CD4-positive, alpha-beta memory T cell (primary cell): ENCODE measurements around the gene FAM168A. TPM values are rescaled to one million over a fixed set of nuclear protein-coding genes. Genes with fewer than 3 reads are reported as not detected.

ENCODE experiments used
- CTCF ChIA-PET: fragments of 350-600 bp; sonication (Branson Sonifier 250); formaldehyde crosslinking; loops from one replicate; lab custom pipeline; 2021; ENCODE audit warnings: inconsistent platforms; ENCODE audit not compliant: partially characterized antibody; lab: Charles Lee
- POLR2A ChIA-PET: fragments of 350-600 bp; sonication (Branson Sonifier 250); formaldehyde crosslinking; loops from one replicate; lab custom pipeline; 2021; ENCODE audit not compliant: partially characterized antibody; lab: Charles Lee
- DNase-seq, 5 donors: peaks; one replicate each; pipeline versions ENCODE4 v3.0.0 to v3.0.0-alpha.2; 2020 to 2022; ENCODE audit warnings: mixed read lengths in 1 of 5
- H3K27ac ChIP-seq: one replicate; pipeline ENCODE4 v1.7.0; 2013; ENCODE audit warnings: low read depth, low read length
- H3K27me3 ChIP-seq: 2 replicates; pipeline ENCODE4 v1.7.0; 2013; ENCODE audit warnings: mild to moderate bottlenecking, low read length, moderate library complexity; ENCODE audit not compliant: insufficient read depth
- H3K36me3 ChIP-seq: 2 replicates; pipeline ENCODE4 v1.7.0; 2013; ENCODE audit warnings: mild to moderate bottlenecking, low read length, moderate library complexity; ENCODE audit not compliant: insufficient read depth
- H3K4me1 ChIP-seq: 2 replicates; pipeline ENCODE4 v1.7.0; 2013; ENCODE audit warnings: mild to moderate bottlenecking, low read length, moderate library complexity; ENCODE audit not compliant: insufficient read depth
- H3K4me3 ChIP-seq, 2 donors: one replicate each; pipeline ENCODE4 v1.7.0; 2013; ENCODE audit warnings: low read length in 2 of 2, mild to moderate bottlenecking in 1 of 2
- H3K9me3 ChIP-seq, 2 donors: one replicate each; pipeline ENCODE4 v1.7.0; 2013; ENCODE audit warnings: low read length in 2 of 2, control low read depth in 1 of 2; ENCODE audit not compliant: control insufficient read depth in 1 of 2
- H3K27ac Mint-ChIP-seq, 7 donors: one replicate each; pipeline ENCODE4 v1.8.0; 2020 to 2021; ENCODE audit warnings: mixed read lengths in 7 of 7, mild to moderate bottlenecking in 6 of 7, inconsistent platforms in 3 of 7, moderate library complexity in 3 of 7
- H3K27me3 Mint-ChIP-seq, 2 donors: one replicate each; pipeline ENCODE4 v1.8.0; 2020 to 2021; ENCODE audit warnings: mixed read lengths in 2 of 2
- H3K36me3 Mint-ChIP-seq, 2 donors: one replicate each; pipeline ENCODE4 v1.8.0; 2020 to 2021; ENCODE audit warnings: mixed read lengths in 2 of 2, inconsistent platforms in 1 of 2, mild to moderate bottlenecking in 1 of 2
- H3K4me1 Mint-ChIP-seq, 4 donors: one replicate each; pipeline ENCODE4 v1.8.0; 2020 to 2021; ENCODE audit warnings: mixed read lengths in 4 of 4, mild to moderate bottlenecking in 1 of 4
- H3K4me3 Mint-ChIP-seq, 8 donors: one replicate each; pipeline ENCODE4 v1.8.0; 2020 to 2021; ENCODE audit warnings: mixed read lengths in 8 of 8, mild to moderate bottlenecking in 7 of 8, moderate library complexity in 6 of 8, inconsistent platforms in 3 of 8
- H3K9me3 Mint-ChIP-seq, 8 donors: one replicate each; pipeline ENCODE4 v1.8.0; 2020 to 2021; ENCODE audit warnings: mixed read lengths in 8 of 8, mild to moderate bottlenecking in 5 of 8, inconsistent platforms in 3 of 8, moderate library complexity in 1 of 8
- intact Hi-C: fragments of 100-400 bp; cut with micrococcal nuclease; formaldehyde crosslinking; loops from one replicate; pipeline ENCODE4 v1.15.1; 2023
- polyA plus RNA-seq, 2 donors: library from polyadenylated mRNA; unstranded; fragments of 300-500 nt; fragmentation: Illumina TruSeq; gene quantifications; one replicate each; pipeline ENCODE4 v1.2.3, GENCODE V29; 2021
- total RNA-seq, 2 experiments: library from RNA; stranded (reverse); gene quantifications; one replicate each; pipeline ENCODE4 v1.2.3, GENCODE V29; 2021

FAM168A gene
- total and polyA plus RNA-seq, 4 experiments from 2014 or later, result 0.61 to 22.7 (median 12.7) TPM

- no peaks in the 10 kb centered on the region for H3K9me3 ChIP-seq
- DNase-seq, result no peak
- POLR2A ChIA-PET, result no interaction called here
- intact Hi-C loops, result no loop called here
- no peaks in the 10 kb centered on the region for H3K9me3 Mint-ChIP-seq
- no peaks in the 10 kb centered on the region for H3K27me3 ChIP-seq
- H3K27ac ChIP-seq, result no peak overlapping the region
- H3K36me3 ChIP-seq, result peaks cover 3% of the 10 kb centered on the region
- peaks cover 6 to 16% of the 10 kb centered on the region in 2 donors for H3K36me3 Mint-ChIP-seq
- no peak overlapping the region for H3K4me3 Mint-ChIP-seq
- H3K27me3 Mint-ChIP-seq, result no peaks in the 10 kb centered on the region
- H3K4me1 ChIP-seq, result no peaks in the 10 kb centered on the region
- H3K4me3 ChIP-seq, result no peak overlapping the region
- H3K4me1 Mint-ChIP-seq, result peaks cover 0 to 12% (median under 1%) of the 10 kb centered on the region in 4 donors
- no peak overlapping the region for H3K27ac Mint-ChIP-seq
- CTCF ChIA-PET, result interaction anchor here (0.8 to 6.0 kb wide), 3 partner anchors 13 to 67 kb away, joined by 3 to 42 read pairs (median 4); no protein-coding TSS in a partner anchor
These were observed 196.5 kb downstream of the FAM168A start for GRCh38 chr11:73401217-73401923.

- Mint-ChIP-seq H3K27ac (peak overlapping the region in 5 of 7 donors; percentile 41 to 79 (median 52)), H3K4me1 (peaks cover 0 to 12% (median under 1%) of the 10 kb centered on the region in 4 donors), H3K36me3 (peaks cover 3 to 17% of the 10 kb centered on the region in 2 donors), H3K9me3 (no peaks in the 10 kb centered on the region), H3K27me3 (no peaks in the 10 kb centered on the region), H3K4me3 (no peak overlapping the region)
- Histone ChIP-seq H3K36me3 (no peaks in the 10 kb centered on the region), H3K4me3 (no peak overlapping the region), H3K4me1 (no peaks in the 10 kb centered on the region), H3K27me3 (no peaks in the 10 kb centered on the region), H3K27ac (no peak overlapping the region), H3K9me3 (no peaks in the 10 kb centered on the region)
- DNase-seq, result no peak
- POLR2A ChIA-PET, result no interaction called here
- CTCF ChIA-PET, result interaction anchor here (1.3 to 6.0 kb wide), 2 partner anchors 49 to 261 kb away, joined by 7 to 42 read pairs; no protein-coding TSS in a partner anchor
- intact Hi-C loops, result no loop called here
These were observed 197.6 kb downstream of the FAM168A start for GRCh38 chr11:73400293-73400692.

- no peak for DNase-seq
- H3K27me3 ChIP-seq, result no peaks in the 10 kb centered on the region
- ChIA-PET POLR2A (no interaction called here), CTCF (interaction anchor here (1.2 to 6.0 kb wide), 4 partner anchors 48 to 261 kb away, joined by 3 to 42 read pairs (median 5); no protein-coding TSS in a partner anchor)
- H3K36me3 ChIP-seq, result no peaks in the 10 kb centered on the region
- no peaks in the 10 kb centered on the region for H3K9me3 ChIP-seq
- H3K4me3 Mint-ChIP-seq, result no peak overlapping the region
- peaks cover 0 to 2% (median 0%) of the 10 kb centered on the region in 8 donors for H3K9me3 Mint-ChIP-seq
- peak overlapping the region in 6 of 7 donors; percentile 57 to 90 (median 82) for H3K27ac Mint-ChIP-seq
- no peak overlapping the region for H3K27ac ChIP-seq
- no peaks in the 10 kb centered on the region for H3K4me1 ChIP-seq
- no peaks in the 10 kb centered on the region for H3K27me3 Mint-ChIP-seq
- H3K4me1 Mint-ChIP-seq, result peaks cover 0 to 12% (median under 1%) of the 10 kb centered on the region in 4 donors
- H3K4me3 ChIP-seq, result no peak overlapping the region
- intact Hi-C loops, result no loop called here
- H3K36me3 Mint-ChIP-seq, result peaks cover 3 to 20% of the 10 kb centered on the region in 2 donors
These were observed 198.3 kb downstream of the FAM168A start for GRCh38 chr11:73399636-73400035.

GRCh38 chr11:73399159-73399590, 198.7 kb downstream of the FAM168A start:
- H3K27me3 Mint-ChIP-seq, result no peaks in the 10 kb centered on the region
- peak overlapping the region in 6 of 7 donors; percentile 57 to 90 (median 82) for H3K27ac Mint-ChIP-seq
- intact Hi-C loops, result no loop called here
- DNase-seq, result no peak
- H3K36me3 Mint-ChIP-seq, result peaks cover 3 to 22% of the 10 kb centered on the region in 2 donors
- H3K4me1 Mint-ChIP-seq, result peaks cover 0 to 12% (median under 1%) of the 10 kb centered on the region in 4 donors
- H3K27me3 ChIP-seq, result no peaks in the 10 kb centered on the region
- H3K27ac ChIP-seq, result no peak overlapping the region
- no peak overlapping the region for H3K4me3 ChIP-seq
- H3K4me1 ChIP-seq, result no peaks in the 10 kb centered on the region
- ChIA-PET CTCF (interaction anchor here (1.2 to 6.0 kb wide), 4 partner anchors 47 to 262 kb away, joined by 3 to 42 read pairs (median 5); no protein-coding TSS in a partner anchor), POLR2A (no interaction called here)
- H3K9me3 ChIP-seq, result no peaks in the 10 kb centered on the region
- no peaks in the 10 kb centered on the region for H3K36me3 ChIP-seq
- H3K9me3 Mint-ChIP-seq, result peaks cover 0 to 2% (median 0%) of the 10 kb centered on the region in 8 donors
- H3K4me3 Mint-ChIP-seq, result no peak overlapping the region

GRCh38 chr11:73398721-73399120, 199.2 kb downstream of the FAM168A start:
- POLR2A ChIA-PET, result no interaction called here
- Histone ChIP-seq H3K4me3 (no peak overlapping the region), H3K36me3 (no peaks in the 10 kb centered on the region), H3K27me3 (no peaks in the 10 kb centered on the region), H3K4me1 (no peaks in the 10 kb centered on the region), H3K27ac (no peak overlapping the region), H3K9me3 (no peaks in the 10 kb centered on the region)
- peaks cover 3 to 24% of the 10 kb centered on the region in 2 donors for H3K36me3 Mint-ChIP-seq
- H3K27ac Mint-ChIP-seq, result peak overlapping the region in 5 of 7 donors; percentile 8 to 90 (median 79)
- H3K27me3 Mint-ChIP-seq, result no peaks in the 10 kb centered on the region
- CTCF ChIA-PET, result interaction anchor here (1.2 to 6.0 kb wide), 3 partner anchors 47 to 92 kb away, joined by 3 to 42 read pairs (median 3); no protein-coding TSS in a partner anchor
- H3K9me3 Mint-ChIP-seq, result peaks cover 0 to 2% (median 0%) of the 10 kb centered on the region in 8 donors
- no peak for DNase-seq
- intact Hi-C loops, result no loop called here
- H3K4me3 Mint-ChIP-seq, result no peak overlapping the region
- peaks cover 0 to 12% (median under 1%) of the 10 kb centered on the region in 4 donors for H3K4me1 Mint-ChIP-seq

GRCh38 chr11:73398132-73398526, 199.8 kb downstream of the FAM168A start:
- no peak for DNase-seq
- H3K4me3 ChIP-seq, result no peak overlapping the region
- peak overlapping the region in 6 of 7 donors; percentile 18 to 79 (median 41) for H3K27ac Mint-ChIP-seq
- H3K36me3 Mint-ChIP-seq, result peaks cover 3 to 29% of the 10 kb centered on the region in 2 donors
- H3K9me3 ChIP-seq, result no peaks in the 10 kb centered on the region
- H3K27me3 ChIP-seq, result no peaks in the 10 kb centered on the region
- H3K27ac ChIP-seq, result no peak overlapping the region
- no peaks in the 10 kb centered on the region for H3K27me3 Mint-ChIP-seq
- peaks cover 0 to 2% (median 0%) of the 10 kb centered on the region in 8 donors for H3K9me3 Mint-ChIP-seq
- H3K4me3 Mint-ChIP-seq, result no peak overlapping the region
- H3K4me1 Mint-ChIP-seq, result peaks cover 0 to 12% (median under 1%) of the 10 kb centered on the region in 4 donors
- H3K36me3 ChIP-seq, result no peaks in the 10 kb centered on the region
- intact Hi-C loops, result no loop called here
- no peaks in the 10 kb centered on the region for H3K4me1 ChIP-seq
- CTCF ChIA-PET, result interaction anchor here (6.0 to 16.2 kb wide), 2 partner anchors 46 to 48 kb away, joined by 42 to 319 read pairs; no protein-coding TSS in a partner anchor
- POLR2A ChIA-PET, result no interaction called here
